GM23338 (cell line): Measurements from ENCODE around the gene PARD6B. TPM values are rescaled to one million over a fixed set of nuclear protein-coding genes. Genes with fewer than 3 reads are reported as not detected.

ENCODE experiments used
- ATAC-seq: fragments of 200-7000 bp; cut with Tn5 transposase; 3 replicates; pipeline ENCODE4 v1.9.1; 2020
- DNase-seq: peaks from one replicate; pipeline ENCODE4 v3.0.0-alpha.2; 2015; ENCODE audit warnings: low spot score
- H2AFZ ChIP-seq: fragments of 200-600 bp; sonication (generic); 2 replicates; pipeline ENCODE4 v1.8.0; 2016; ENCODE audit warnings: antibody characterized with exemption, mild to moderate bottlenecking, moderate library complexity
- H3F3A ChIP-seq: fragments of 200-600 bp; sonication (generic); replicated peaks from 2 replicates; pipeline ENCODE4 v1.8.0; 2017; ENCODE audit warnings: antibody characterized with exemption, mixed run types, low read depth
- H3K27ac ChIP-seq: fragments of 200-600 bp; sonication (generic); 2 replicates; pipeline ENCODE4 v1.6.1; 2016; ENCODE audit warnings: low read depth
- H3K27me3 ChIP-seq: fragments of 200-600 bp; sonication (generic); 2 replicates; pipeline ENCODE4 v1.8.0; 2016; ENCODE audit warnings: mild to moderate bottlenecking, mixed run types, moderate library complexity; ENCODE audit not compliant: insufficient read depth
- H3K36me3 ChIP-seq: fragments of 200-600 bp; sonication (generic); 2 replicates; pipeline ENCODE4 v1.8.0; 2016; ENCODE audit warnings: mild to moderate bottlenecking; ENCODE audit not compliant: insufficient read depth
- H3K4me1 ChIP-seq: fragments of 200-600 bp; sonication (generic); 2 replicates; pipeline ENCODE4 v1.8.0; 2016; ENCODE audit warnings: mild to moderate bottlenecking, moderate library complexity; ENCODE audit not compliant: insufficient read depth
- H3K4me2 ChIP-seq: fragments of 200-600 bp; sonication (generic); 2 replicates; pipeline ENCODE4 v1.7.1; 2017; ENCODE audit warnings: mixed run types
- H3K4me3 ChIP-seq: fragments of 200-600 bp; sonication (generic); 2 replicates; pipeline ENCODE4 v1.6.1; 2016; ENCODE audit warnings: mixed run types
- H3K79me2 ChIP-seq: fragments of 200-600 bp; sonication (generic); replicated peaks from 2 replicates; pipeline ENCODE4 v1.8.0; 2017; ENCODE audit warnings: mild to moderate bottlenecking; ENCODE audit not compliant: insufficient read depth
- H3K9me2 ChIP-seq: fragments of 200-600 bp; sonication (generic); 2 replicates; pipeline ENCODE4 v1.8.0; 2017; ENCODE audit not compliant: insufficient read depth
- H4K20me1 ChIP-seq: fragments of 200-600 bp; sonication (generic); replicated peaks from 2 replicates; pipeline ENCODE4 v1.8.0; 2017; ENCODE audit warnings: mild to moderate bottlenecking; ENCODE audit not compliant: insufficient read depth
- H3K27ac Mint-ChIP-seq: 2 replicates; pipeline ENCODE4 v1.8.0; 2020; ENCODE audit warnings: inconsistent platforms, mild to moderate bottlenecking, moderate library complexity, mixed read lengths
- H3K27me3 Mint-ChIP-seq: 3 replicates; pipeline ENCODE4 v1.8.0; 2022; ENCODE audit warnings: low read depth, mild to moderate bottlenecking, moderate library complexity, mixed read lengths, inconsistent platforms; ENCODE audit not compliant: insufficient read depth, poor library complexity
- H3K36me3 Mint-ChIP-seq: 3 replicates; pipeline ENCODE4 v1.8.0; 2021; ENCODE audit warnings: low read depth, mild to moderate bottlenecking, inconsistent platforms, moderate library complexity, mixed read lengths
- H3K4me1 Mint-ChIP-seq: 3 replicates; pipeline ENCODE4 v1.8.0; 2020; ENCODE audit warnings: mild to moderate bottlenecking, inconsistent platforms, mixed read lengths
- H3K4me3 Mint-ChIP-seq: 3 replicates; pipeline ENCODE4 v1.8.0; 2021; ENCODE audit warnings: moderate library complexity, mild to moderate bottlenecking, inconsistent platforms, mixed read lengths
- H3K9me3 Mint-ChIP-seq: 3 replicates; pipeline ENCODE4 v1.8.0; 2020; ENCODE audit warnings: moderate library complexity, mild to moderate bottlenecking, inconsistent platforms, mixed read lengths
- EZH2 ChIP-seq: fragments of 200-600 bp; sonication (generic); IDR thresholded peaks from one replicate; pipeline ENCODE4 v1.8.0; 2017; ENCODE audit warnings: antibody characterized with exemption, mild to moderate bottlenecking, low read depth; ENCODE audit not compliant: unreplicated experiment
- NANOG ChIP-seq: IDR thresholded peaks from 2 replicates; pipeline ENCODE4 v1.6.1; 2016; ENCODE audit warnings: antibody characterized with exemption, borderline replicate concordance
- POLR2AphosphoS5 ChIP-seq: IDR thresholded peaks from 2 replicates; pipeline ENCODE4 v1.6.1; 2016; ENCODE audit warnings: antibody characterized with exemption, low read depth
- STAT1 ChIP-seq: IDR thresholded peaks from one replicate; pipeline ENCODE4 v1.6.1; 2016; ENCODE audit warnings: antibody characterized with exemption; ENCODE audit not compliant: unreplicated experiment
- ZNF331 ChIP-seq: fragments of 250-450 bp; sonication (Bioruptor Pico); IDR thresholded peaks from 2 replicates; pipeline ENCODE4 v1.5.0; 2020; ENCODE audit warnings: low read depth, mild to moderate bottlenecking, moderate library complexity
- polyA plus RNA-seq: library from polyadenylated mRNA; unstranded; fragments of >200 nt; fragmentation: Nextera tagmentation; extraction: Ambion mirVana; gene quantifications from 2 replicates; pipeline ENCODE4 v1.2.1, GENCODE V29; 2016
- total RNA-seq: library from RNA; depleted of rRNA; stranded (reverse); fragments of >200 nt; shearing (Covaris generic); gene quantifications from 2 replicates; pipeline ENCODE4 v1.2.3, GENCODE V29; 2014
- TF ChIP-seq, protein P1 (sequence below): fragments of 250-450 bp; sonication (Bioruptor Pico); IDR thresholded peaks from 2 replicates; pipeline ENCODE4 v1.5.0; 2020; ENCODE audit warnings: mild to moderate bottlenecking, moderate library complexity

The PARD6B gene
- total and polyA plus RNA-seq, 2 experiments from 2014 or later, result 23.5 to 29.2 TPM

DNA sequence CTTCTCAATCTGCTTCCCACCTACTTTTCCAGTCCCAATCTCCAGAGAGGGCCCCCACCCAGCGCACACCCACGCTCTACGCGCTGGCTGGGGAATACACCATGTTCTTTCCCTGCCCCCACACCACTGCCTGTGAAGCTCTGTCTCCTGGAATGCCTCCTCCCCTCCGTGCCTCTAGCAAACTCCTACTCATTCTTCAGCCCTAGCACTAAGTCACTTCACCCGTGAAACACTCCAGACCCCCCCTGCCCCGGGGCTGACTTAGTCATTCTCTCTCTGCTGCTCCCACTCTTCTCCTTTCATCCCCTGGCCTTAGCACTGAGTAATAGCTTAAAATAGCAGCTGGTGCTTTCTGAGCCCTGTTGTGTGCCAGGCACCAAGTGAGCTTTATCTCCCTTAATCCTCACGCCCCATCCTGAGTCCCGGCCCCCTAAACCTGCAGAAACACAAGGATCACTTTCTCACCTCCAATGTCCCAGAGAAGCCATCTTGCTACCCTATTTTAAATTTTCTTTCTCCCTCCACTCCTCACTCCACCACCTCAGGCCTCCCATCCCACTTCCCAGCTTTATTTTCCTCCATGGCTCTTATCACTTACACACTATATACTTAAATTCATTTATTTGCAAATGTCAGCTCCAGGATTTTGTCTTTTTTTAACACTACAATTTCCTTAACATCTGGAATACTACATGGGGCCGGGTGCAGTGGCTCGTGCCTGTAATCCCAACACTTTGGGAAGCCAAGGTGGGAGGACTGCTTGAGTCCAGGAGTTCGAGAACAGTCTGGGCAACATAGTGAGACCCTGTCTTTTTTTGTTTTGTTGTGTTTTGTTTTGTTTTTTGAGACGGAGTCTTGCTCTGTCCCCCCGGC is 6.3 kb upstream of the PARD6B start:
- Histone ChIP-seq H3K4me3 (0 out of 2 replicates have a peak overlapping the region, but pooled peaks have one; percentile 35), H3K27ac (peak overlapping the region; percentile 75; the same call in 1 of the 2 replicates), H2AFZ (peak overlapping the region; percentile 98), H3K4me1 (peaks cover 30% of the 10 kb centered on the region), H3K9me2 (no peaks in the 10 kb centered on the region), H3K79me2 (no peaks in the 10 kb centered on the region), H3K4me2 (peak overlapping the region; percentile 70), H4K20me1 (no peaks in the 10 kb centered on the region), H3K27me3 (no peaks in the 10 kb centered on the region), H3K36me3 (no peaks in the 10 kb centered on the region), H3F3A (peaks cover 9% of the 10 kb centered on the region; the same call in 1 of the 2 replicates)
- peaks cover 14% of the 10 kb centered on the region for H3K4me1 Mint-ChIP-seq
- no peaks in the 10 kb centered on the region for H3K36me3 Mint-ChIP-seq
- no peak overlapping the region for H3K4me3 Mint-ChIP-seq
- H3K27ac Mint-ChIP-seq, result no peak overlapping the region
- ATAC-seq, result peak; percentile 93
- peaks cover 4% of the 10 kb centered on the region for H3K27me3 Mint-ChIP-seq
- no peaks in the 10 kb centered on the region for H3K9me3 Mint-ChIP-seq
- TF ChIP-seq, protein P1, sequence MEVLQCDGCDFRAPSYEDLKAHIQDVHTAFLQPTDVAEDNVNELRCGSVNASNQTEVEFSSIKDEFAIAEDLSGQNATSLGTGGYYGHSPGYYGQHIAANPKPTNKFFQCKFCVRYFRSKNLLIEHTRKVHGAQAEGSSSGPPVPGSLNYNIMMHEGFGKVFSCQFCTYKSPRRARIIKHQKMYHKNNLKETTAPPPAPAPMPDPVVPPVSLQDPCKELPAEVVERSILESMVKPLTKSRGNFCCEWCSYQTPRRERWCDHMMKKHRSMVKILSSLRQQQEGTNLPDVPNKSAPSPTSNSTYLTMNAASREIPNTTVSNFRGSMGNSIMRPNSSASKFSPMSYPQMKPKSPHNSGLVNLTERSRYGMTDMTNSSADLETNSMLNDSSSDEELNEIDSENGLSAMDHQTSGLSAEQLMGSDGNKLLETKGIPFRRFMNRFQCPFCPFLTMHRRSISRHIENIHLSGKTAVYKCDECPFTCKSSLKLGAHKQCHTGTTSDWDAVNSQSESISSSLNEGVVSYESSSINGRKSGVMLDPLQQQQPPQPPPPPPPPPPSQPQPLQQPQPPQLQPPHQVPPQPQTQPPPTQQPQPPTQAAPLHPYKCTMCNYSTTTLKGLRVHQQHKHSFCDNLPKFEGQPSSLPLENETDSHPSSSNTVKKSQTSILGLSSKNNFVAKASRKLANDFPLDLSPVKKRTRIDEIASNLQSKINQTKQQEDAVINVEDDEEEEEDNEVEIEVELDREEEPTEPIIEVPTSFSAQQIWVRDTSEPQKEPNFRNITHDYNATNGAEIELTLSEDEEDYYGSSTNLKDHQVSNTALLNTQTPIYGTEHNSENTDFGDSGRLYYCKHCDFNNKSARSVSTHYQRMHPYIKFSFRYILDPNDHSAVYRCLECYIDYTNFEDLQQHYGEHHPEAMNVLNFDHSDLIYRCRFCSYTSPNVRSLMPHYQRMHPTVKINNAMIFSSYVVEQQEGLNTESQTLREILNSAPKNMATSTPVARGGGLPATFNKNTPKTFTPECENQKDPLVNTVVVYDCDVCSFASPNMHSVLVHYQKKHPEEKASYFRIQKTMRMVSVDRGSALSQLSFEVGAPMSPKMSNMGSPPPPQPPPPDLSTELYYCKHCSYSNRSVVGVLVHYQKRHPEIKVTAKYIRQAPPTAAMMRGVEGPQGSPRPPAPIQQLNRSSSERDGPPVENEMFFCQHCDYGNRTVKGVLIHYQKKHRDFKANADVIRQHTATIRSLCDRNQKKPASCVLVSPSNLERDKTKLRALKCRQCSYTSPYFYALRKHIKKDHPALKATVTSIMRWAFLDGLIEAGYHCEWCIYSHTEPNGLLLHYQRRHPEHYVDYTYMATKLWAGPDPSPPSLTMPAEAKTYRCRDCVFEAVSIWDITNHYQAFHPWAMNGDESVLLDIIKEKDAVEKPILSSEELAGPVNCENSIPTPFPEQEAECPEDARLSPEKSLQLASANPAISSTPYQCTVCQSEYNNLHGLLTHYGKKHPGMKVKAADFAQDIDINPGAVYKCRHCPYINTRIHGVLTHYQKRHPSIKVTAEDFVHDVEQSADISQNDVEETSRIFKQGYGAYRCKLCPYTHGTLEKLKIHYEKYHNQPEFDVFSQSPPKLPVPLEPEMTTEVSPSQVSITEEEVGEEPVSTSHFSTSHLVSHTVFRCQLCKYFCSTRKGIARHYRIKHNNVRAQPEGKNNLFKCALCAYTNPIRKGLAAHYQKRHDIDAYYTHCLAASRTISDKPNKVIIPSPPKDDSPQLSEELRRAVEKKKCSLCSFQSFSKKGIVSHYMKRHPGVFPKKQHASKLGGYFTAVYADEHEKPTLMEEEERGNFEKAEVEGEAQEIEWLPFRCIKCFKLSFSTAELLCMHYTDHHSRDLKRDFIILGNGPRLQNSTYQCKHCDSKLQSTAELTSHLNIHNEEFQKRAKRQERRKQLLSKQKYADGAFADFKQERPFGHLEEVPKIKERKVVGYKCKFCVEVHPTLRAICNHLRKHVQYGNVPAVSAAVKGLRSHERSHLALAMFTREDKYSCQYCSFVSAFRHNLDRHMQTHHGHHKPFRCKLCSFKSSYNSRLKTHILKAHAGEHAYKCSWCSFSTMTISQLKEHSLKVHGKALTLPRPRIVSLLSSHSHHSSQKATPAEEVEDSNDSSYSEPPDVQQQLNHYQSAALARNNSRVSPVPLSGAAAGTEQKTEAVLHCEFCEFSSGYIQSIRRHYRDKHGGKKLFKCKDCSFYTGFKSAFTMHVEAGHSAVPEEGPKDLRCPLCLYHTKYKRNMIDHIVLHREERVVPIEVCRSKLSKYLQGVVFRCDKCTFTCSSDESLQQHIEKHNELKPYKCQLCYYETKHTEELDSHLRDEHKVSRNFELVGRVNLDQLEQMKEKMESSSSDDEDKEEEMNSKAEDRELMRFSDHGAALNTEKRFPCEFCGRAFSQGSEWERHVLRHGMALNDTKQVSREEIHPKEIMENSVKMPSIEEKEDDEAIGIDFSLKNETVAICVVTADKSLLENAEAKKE, result no peak
- TF ChIP-seq ZNF331 (CRISPR knock-in tag) (no peak), POLR2AphosphoS5 (no peak), STAT1 (no peak), NANOG (no peak), EZH2 (no peak)
- peak; percentile 62 for DNase-seq
